Measurements from ENCODE around the gene ELF1.

ELF1 gene

GRCh38 chr13:41017159-41017558, 2.0 kb downstream of the ELF1 start:
- DNase-seq (ENCODE audit: extremely low read depth, low read depth): no peak
- no peak overlapping the region for H3K4me3 ChIP-seq (replicated peaks; ENCODE audit: low read depth, low read length)
- TF ChIP-seq CTCF (IDR thresholded peaks at IDR 0.05; ENCODE audit: low read depth, low read length, missing control alignments): no peak

- H3K4me3 ChIP-seq (replicated peaks; ENCODE audit: low read depth, low read length): no peak overlapping the region
- no peak for DNase-seq (ENCODE audit: extremely low read depth, low read depth)
- TF ChIP-seq CTCF (IDR thresholded peaks at IDR 0.05; ENCODE audit: low read depth, low read length, missing control alignments): no peak
These were observed 3.2 kb downstream of the ELF1 start for GRCh38 chr13:41015920-41016319.

GRCh38 chr13:41013835-41014234, 5.3 kb downstream of the ELF1 start:
- H3K4me3 ChIP-seq (replicated peaks; ENCODE audit: low read depth, low read length): no peak overlapping the region
- no peak for DNase-seq (ENCODE audit: extremely low read depth, low read depth)
- no peak for TF ChIP-seq CTCF (IDR thresholded peaks at IDR 0.05; ENCODE audit: low read depth, low read length, missing control alignments)

- DNase-seq (ENCODE audit: extremely low read depth, low read depth): no peak
- no peak overlapping the region for H3K4me3 ChIP-seq (replicated peaks; ENCODE audit: low read depth, low read length)
- TF ChIP-seq CTCF (IDR thresholded peaks at IDR 0.05; ENCODE audit: low read depth, low read length, missing control alignments): no peak
These were observed 6.6 kb downstream of the ELF1 start for GRCh38 chr13:41012536-41012935.

- TF ChIP-seq CTCF (IDR thresholded peaks at IDR 0.05; ENCODE audit: low read depth, low read length, missing control alignments): no peak
- no peak for DNase-seq (ENCODE audit: extremely low read depth, low read depth)
- H3K4me3 ChIP-seq (replicated peaks; ENCODE audit: low read depth, low read length): no peak overlapping the region
These were observed 7.6 kb downstream of the ELF1 start for GRCh38 chr13:41011382-41011956.

- H3K4me3 ChIP-seq (replicated peaks; ENCODE audit: low read depth, low read length): no peak overlapping the region
- no peak for DNase-seq (ENCODE audit: extremely low read depth, low read depth)
- no peak for TF ChIP-seq CTCF (IDR thresholded peaks at IDR 0.05; ENCODE audit: low read depth, low read length, missing control alignments)
These were observed 10.7 kb downstream of the ELF1 start for GRCh38 chr13:41008349-41008980.

GRCh38 chr13:41007744-41008128, 11.4 kb downstream of the ELF1 start:
- DNase-seq (ENCODE audit: extremely low read depth, low read depth): no peak
- no peak for TF ChIP-seq CTCF (IDR thresholded peaks at IDR 0.05; ENCODE audit: low read depth, low read length, missing control alignments)
- H3K4me3 ChIP-seq (replicated peaks; ENCODE audit: low read depth, low read length): no peak overlapping the region
